Measurements from ENCODE around the gene C11orf58.

Gene C11orf58

GRCh38 chr11:16794047-16794818, 55.8 kb downstream of the C11orf58 start:
- no peak for DNase-seq
- TF ChIP-seq GATA1 (IDR thresholded peaks at IDR 0.05; ENCODE audit: low read depth, low read length) (no peak), POLR2A (IDR thresholded peaks at IDR 0.05; ENCODE audit: low read length) (no peak)

GRCh38 chr11:16795146-16795545, 56.7 kb downstream of the C11orf58 start:
- TF ChIP-seq GATA1 (IDR thresholded peaks at IDR 0.05; ENCODE audit: low read depth, low read length) = no peak
- no peak for DNase-seq

- TF ChIP-seq POLR2A (IDR thresholded peaks at IDR 0.05; ENCODE audit: low read length) = no peak
- TF ChIP-seq GATA1 (IDR thresholded peaks at IDR 0.05; ENCODE audit: low read depth, low read length) = no peak
- no peak for DNase-seq
Observed at GRCh38 chr11:16796311-16796710, 57.9 kb downstream of the C11orf58 start.

GRCh38 chr11:16797776-16798175, 59.3 kb downstream of the C11orf58 start:
- no peak for DNase-seq
- TF ChIP-seq POLR2A (IDR thresholded peaks at IDR 0.05; ENCODE audit: low read length) (no peak), GATA1 (IDR thresholded peaks at IDR 0.05; ENCODE audit: low read depth, low read length) (no peak)

GRCh38 chr11:16799221-16799620, 60.8 kb downstream of the C11orf58 start:
- DNase-seq = no peak
- TF ChIP-seq POLR2A (IDR thresholded peaks at IDR 0.05; ENCODE audit: low read length) (no peak), GATA1 (IDR thresholded peaks at IDR 0.05; ENCODE audit: low read depth, low read length) (no peak)

GRCh38 chr11:16799890-16800289, 61.4 kb downstream of the C11orf58 start:
- DNase-seq = no peak
- TF ChIP-seq GATA1 (IDR thresholded peaks at IDR 0.05; ENCODE audit: low read depth, low read length) = no peak
- no peak for TF ChIP-seq POLR2A (IDR thresholded peaks at IDR 0.05; ENCODE audit: low read length)

GRCh38 chr11:16800382-16800781, 61.9 kb downstream of the C11orf58 start:
- DNase-seq = no peak
- TF ChIP-seq GATA1 (IDR thresholded peaks at IDR 0.05; ENCODE audit: low read depth, low read length) (no peak), POLR2A (IDR thresholded peaks at IDR 0.05; ENCODE audit: low read length) (no peak)

GRCh38 chr11:16801288-16801980, 63.0 kb downstream of the C11orf58 start:
- DNase-seq = no peak
- no peak for TF ChIP-seq GATA1 (IDR thresholded peaks at IDR 0.05; ENCODE audit: low read depth, low read length)

- no peak for DNase-seq
Observed at GRCh38 chr11:16804104-16804947, 65.9 kb downstream of the C11orf58 start.

GRCh38 chr11:16805938-16806337, 67.5 kb downstream of the C11orf58 start:
- no peak for TF ChIP-seq POLR2A (IDR thresholded peaks at IDR 0.05; ENCODE audit: low read length)
- TF ChIP-seq GATA1 (IDR thresholded peaks at IDR 0.05; ENCODE audit: low read depth, low read length) = no peak
- no peak for DNase-seq

More at GRCh38 chr11:16804104-16804947, 65.9 kb downstream of the C11orf58 start:
- TF ChIP-seq GATA1 (IDR thresholded peaks at IDR 0.05; ENCODE audit: low read depth, low read length) (no peak), POLR2A (IDR thresholded peaks at IDR 0.05; ENCODE audit: low read length) (no peak)

GRCh38 chr11:16806791-16807190, 68.3 kb downstream of the C11orf58 start:
- TF ChIP-seq GATA1 (IDR thresholded peaks at IDR 0.05; ENCODE audit: low read depth, low read length) = no peak
- TF ChIP-seq POLR2A (IDR thresholded peaks at IDR 0.05; ENCODE audit: low read length) = no peak
- no peak for DNase-seq

- no peak for DNase-seq
- no peak for TF ChIP-seq GATA1 (IDR thresholded peaks at IDR 0.05; ENCODE audit: low read depth, low read length)
- TF ChIP-seq POLR2A (IDR thresholded peaks at IDR 0.05; ENCODE audit: low read length) = no peak
Observed at GRCh38 chr11:16807306-16807705, 68.9 kb downstream of the C11orf58 start.
